Measurements from ENCODE around the gene PAMR1.

The PAMR1 gene

GRCh38 chr11:35500744-35501143 lies 24.7 kb downstream of the PAMR1 start:
- no peak for DNase-seq (ENCODE audit: low read depth in 2 of 2, low spot score in 1 of 2)

DNA sequence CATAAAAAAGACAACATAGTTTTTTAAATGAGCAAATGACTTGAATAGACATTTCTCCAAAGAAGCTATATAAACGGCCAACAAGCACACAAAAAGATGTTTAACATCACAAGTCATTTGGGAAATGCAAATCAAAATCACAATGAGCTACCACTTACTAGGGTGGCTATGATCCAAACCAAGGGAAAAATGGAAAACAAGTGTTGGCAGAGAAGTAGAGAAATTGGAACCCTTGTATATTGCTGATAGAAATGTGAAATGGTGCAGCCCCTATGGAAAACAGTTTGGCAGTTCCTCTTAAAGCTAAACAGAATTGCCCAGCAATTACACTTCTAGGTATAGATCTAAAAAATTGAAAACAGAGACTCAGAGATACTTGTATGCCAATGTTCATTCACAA lies 29.0 kb downstream of the PAMR1 start:
- no peak for DNase-seq (ENCODE audit: low read depth in 2 of 2, low spot score in 1 of 2)

DNA sequence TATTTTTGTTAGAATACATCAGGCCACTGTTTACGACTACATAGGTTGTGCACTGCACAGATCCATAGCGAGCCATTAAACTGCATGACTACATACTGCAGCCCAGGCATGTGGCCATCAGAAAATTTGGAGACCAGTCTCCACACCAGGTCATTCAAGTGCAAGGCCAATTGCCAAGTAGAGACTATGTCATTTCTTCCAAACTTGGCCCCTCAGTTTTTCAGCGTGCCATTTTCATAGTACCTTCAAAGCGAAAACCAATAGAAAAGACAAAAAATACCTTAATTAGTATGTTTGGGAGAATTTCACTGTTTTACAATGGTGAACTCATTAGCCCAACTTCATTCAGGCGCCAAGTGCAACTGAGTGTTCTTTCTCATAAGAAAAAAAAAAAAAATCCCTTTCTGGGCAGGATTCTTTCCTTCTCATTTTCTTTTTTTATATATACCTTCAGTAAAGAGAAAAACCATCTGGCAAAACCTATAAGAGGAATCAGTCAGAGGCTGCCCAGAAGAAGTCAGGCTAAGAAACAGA lies 30.4 kb downstream of the PAMR1 start:
- DNase-seq (ENCODE audit: low read depth in 2 of 2, low spot score in 1 of 2): no peak

GRCh38 chr11:35491231-35491871 lies 34.1 kb downstream of the PAMR1 start:
- DNase-seq (ENCODE audit: low read depth in 2 of 2, low spot score in 1 of 2): no peak

DNA sequence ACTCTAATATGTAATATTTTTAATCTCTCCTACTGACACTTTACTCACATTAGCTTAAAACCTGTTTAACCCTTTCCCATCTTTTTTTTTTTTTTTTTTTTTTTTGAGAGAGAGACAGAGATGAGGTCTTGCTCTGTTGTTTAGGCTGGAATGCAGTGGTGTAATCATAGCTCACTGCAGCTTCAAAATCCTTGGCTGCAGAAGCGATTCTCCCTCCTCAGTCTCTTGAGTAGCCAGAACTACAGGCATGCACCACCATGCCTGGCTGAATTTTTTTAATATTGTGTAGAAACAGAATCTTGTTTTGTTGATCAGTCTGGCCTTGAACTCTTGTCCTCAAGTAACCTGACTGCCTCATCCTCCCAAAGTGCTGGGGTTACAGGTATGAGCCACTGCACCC lies 37.3 kb downstream of the PAMR1 start:
- no peak for DNase-seq (ENCODE audit: low read depth in 2 of 2, low spot score in 1 of 2)

GRCh38 chr11:35487532-35488078 lies 37.8 kb downstream of the PAMR1 start:
- DNase-seq (ENCODE audit: low read depth in 2 of 2, low spot score in 1 of 2): no peak

DNA sequence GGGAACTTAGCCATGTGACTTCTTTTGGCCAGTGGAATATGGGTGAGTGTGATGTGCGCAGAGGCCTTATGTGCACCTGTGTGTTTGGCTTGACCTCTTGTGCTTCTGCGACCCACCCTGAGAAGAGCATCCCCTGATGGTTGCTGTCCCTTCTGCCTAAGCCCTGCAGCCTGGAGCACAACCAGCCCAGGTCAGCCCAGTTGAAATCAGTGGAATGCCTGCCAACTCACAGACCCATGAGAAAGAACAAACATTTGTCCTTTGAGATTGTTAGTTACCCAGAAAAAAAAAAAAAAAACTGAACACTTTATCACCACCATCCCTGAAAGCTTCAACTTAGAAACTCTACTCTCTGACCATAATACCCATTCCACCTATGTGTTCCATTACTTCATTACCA lies 38.5 kb downstream of the PAMR1 start:
- no peak for DNase-seq (ENCODE audit: low read depth in 2 of 2, low spot score in 1 of 2)

DNA sequence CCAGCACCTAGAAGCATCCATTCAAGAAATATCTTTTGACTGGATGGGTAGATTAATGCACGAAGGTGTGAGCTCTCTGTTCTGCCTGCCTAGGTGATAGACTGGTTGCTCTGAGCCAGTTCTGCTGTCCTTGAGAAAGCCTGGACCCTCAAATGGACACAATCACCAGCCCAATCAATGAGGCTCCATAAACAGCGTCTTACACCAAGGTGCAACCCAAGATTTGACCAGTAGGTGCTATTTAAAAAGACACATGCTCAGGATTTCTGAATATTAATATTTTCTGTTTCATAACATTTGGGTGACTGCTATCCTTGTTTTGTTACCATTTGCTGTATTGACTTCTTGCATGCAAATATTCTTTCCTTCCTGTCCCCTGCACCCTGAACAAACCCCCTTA lies 39.0 kb downstream of the PAMR1 start:
- no peak for DNase-seq (ENCODE audit: low read depth in 2 of 2, low spot score in 1 of 2)

DNA sequence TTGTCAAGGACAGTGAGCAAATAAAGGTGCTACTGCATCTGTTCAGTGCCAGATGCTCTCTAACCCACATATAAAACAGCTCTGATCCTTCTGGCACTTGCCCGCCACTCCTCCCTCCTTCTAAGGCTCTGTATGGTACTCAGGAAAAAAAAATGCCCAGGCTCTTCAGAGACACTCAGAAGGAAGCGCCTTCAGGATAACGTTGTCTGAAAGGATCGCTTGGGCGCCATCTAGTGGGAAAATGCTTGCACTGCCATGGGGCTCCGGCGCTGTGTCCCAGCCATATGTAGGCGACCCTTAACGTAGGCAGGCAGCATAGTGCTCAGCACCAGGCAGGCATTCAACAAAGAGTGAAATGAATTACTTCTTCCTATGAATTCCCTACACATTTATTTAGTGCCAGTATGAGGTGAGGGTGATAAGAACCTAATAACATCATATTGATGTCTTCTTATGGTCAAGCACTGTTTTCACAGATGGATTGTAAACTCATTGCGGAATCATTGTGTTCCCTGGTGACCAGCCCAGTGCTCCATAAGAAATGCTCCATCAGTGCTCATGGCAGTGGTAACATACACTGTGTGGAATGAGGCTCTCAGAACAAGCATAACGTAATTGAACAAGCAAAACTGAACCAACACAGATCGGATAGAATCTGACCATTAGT lies 39.6 kb downstream of the PAMR1 start:
- DNase-seq (ENCODE audit: low read depth in 2 of 2, low spot score in 1 of 2): peak; percentile 36 to 44

- DNase-seq (ENCODE audit: low read depth in 2 of 2, low spot score in 1 of 2): no peak
These were observed 41.0 kb downstream of the PAMR1 start for GRCh38 chr11:35484435-35484834.

- no peak for DNase-seq (ENCODE audit: low read depth in 2 of 2, low spot score in 1 of 2)
These were observed 42.1 kb downstream of the PAMR1 start for GRCh38 chr11:35483131-35483820.

- DNase-seq (ENCODE audit: low read depth in 2 of 2, low spot score in 1 of 2): no peak
These were observed 45.7 kb downstream of the PAMR1 start for GRCh38 chr11:35479731-35480130.

- DNase-seq (ENCODE audit: low read depth in 2 of 2, low spot score in 1 of 2): no peak
These were observed 46.8 kb downstream of the PAMR1 start for GRCh38 chr11:35478471-35479091.

GRCh38 chr11:35477901-35478300 lies 47.5 kb downstream of the PAMR1 start:
- no peak for DNase-seq (ENCODE audit: low read depth in 2 of 2, low spot score in 1 of 2)

- DNase-seq (ENCODE audit: low read depth in 2 of 2, low spot score in 1 of 2): no peak
These were observed 50.7 kb downstream of the PAMR1 start for GRCh38 chr11:35474688-35475087.

DNA sequence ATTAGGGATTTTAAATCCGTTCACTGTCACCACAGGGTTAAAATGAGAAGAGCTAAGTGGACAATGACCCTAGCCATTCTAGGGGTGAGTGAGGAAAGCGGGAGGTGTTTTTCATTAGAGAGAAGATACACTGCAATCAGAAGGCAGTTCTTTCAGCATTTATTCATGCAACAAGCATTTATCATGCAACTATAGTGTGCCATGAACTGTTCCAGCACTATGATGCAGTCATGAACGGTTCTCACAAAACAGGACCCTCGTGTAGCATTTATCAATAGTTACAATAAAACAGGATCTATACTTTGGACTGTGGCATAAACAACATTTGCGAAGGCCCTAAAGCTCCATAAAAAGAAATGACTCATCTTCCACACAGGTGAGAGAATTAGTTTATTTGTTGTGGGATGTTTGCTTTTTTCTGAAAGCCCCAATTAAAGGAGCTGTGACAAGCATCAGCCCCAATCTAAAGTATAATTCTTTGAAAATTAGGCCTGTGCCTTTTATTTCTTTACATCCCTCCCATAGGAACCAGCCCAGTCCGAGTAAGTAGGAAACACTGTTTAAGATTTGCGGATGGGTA lies 51.5 kb downstream of the PAMR1 start:
- no peak for DNase-seq (ENCODE audit: low read depth in 2 of 2, low spot score in 1 of 2)

GRCh38 chr11:35470616-35471015 lies 54.8 kb downstream of the PAMR1 start:
- DNase-seq (ENCODE audit: low read depth in 2 of 2, low spot score in 1 of 2): no peak

DNA sequence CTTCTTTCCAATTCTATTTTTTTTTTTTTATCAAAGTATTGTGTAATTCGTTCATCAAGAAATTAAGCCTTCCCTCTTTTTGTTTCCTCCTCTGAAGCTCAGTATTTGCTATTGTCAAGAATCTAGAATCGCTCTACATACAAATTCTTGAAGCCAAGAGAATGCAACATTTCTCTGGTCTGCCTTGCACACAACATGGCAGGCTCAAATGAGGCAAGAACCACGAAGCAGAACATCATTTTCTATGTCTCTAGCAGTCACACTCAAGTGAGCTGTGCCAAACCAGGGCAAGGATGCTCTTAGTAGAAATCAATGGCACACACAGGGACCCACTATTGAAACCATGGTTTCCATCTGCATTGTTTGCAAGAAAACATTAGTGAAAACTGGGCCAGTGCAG lies 59.4 kb downstream of the PAMR1 start:
- DNase-seq (ENCODE audit: low read depth in 2 of 2, low spot score in 1 of 2): no peak

DNA sequence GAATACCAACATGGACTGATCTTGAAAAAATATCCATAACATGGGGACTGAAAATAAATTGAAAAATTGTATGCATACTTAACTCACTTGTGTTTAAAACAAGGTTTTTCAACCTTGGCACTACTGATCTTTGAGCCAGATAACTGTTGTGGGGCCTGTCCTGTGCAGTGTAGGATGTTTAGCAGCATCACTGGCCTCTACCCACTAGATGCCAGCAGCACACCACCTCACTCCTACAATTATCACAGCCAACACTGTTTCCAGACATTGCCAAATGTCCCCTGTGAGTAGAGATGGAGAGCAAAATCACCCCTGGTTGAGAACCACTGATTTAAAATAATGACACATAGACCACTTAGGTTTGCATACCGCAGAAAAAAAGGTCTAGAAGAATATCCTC lies 61.1 kb downstream of the PAMR1 start:
- no peak for DNase-seq (ENCODE audit: low read depth in 2 of 2, low spot score in 1 of 2)

- DNase-seq (ENCODE audit: low read depth in 2 of 2, low spot score in 1 of 2): no peak
These were observed 62.1 kb downstream of the PAMR1 start for GRCh38 chr11:35463331-35463751.

DNA sequence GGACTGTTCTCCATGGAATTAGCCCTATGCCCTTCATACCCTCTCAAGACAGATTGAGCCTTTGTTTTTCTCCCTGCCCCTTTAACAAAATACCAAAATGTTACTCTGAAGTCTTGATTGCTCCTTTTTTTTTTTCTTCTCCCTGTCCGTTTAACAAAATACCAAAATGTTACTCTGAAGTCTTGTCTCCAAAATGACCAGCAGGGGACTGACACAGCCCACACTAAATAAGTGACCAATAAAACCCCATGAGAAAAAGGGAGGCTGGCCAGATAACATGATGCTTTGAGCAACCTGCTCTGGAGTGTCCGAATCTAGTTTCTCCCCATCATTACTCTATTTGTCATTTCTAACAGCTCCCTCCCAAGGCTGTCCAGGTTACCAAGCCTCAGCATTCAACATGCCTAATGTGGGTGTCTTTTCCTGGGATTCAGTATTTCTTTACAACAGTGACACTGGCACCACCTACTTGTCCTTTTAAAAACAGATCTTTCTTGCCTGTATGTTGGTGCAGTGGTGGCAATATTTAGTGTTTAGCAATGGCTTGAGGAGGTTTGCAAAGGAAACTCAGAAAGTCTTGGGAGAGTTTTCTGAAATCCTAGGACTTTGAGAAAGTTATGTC lies 63.4 kb downstream of the PAMR1 start:
- DNase-seq (ENCODE audit: low read depth in 2 of 2, low spot score in 1 of 2): no peak
